Measurements from ENCODE around the gene CCL21. TPM values are rescaled to one million over a fixed set of nuclear protein-coding genes. Genes with fewer than 3 reads are reported as not detected.

CCL21 gene
- polyA plus RNA-seq, 3 donors: not detected

DNA sequence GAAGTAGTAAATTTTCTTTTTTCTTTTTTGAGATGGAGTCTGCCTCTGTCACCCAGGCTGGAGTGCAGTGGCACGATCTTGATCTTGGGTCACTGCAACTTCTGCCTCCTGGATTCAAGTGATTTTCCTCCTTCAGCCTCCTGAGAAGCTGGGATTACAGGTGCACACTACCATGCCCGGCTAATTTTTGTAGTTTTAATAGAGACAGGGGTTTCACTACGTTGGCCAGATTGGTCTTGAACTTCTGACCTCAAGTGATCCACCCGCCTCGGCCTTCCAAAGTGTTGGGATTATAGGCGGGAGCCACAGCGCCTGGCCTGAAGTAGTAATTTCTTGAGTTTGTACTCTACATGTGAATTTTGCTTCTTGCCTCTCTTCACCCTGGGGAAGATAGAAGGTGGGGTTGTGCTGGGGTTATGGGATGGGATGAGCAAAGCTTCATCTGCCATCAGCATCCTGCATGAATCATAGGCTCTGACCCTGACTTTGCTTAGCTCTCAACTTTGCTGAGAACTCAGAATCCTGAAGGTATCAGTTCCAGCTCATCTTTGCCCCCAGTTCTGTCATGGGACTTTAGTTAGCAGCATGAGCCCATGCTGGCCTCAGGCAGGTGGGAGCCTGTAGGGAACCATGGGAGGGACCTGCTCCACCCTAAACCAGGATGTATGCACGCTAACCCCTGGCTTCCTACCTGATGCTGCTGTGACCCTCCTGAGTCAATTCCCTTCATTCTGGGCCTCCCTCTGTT is 9.3 kb upstream of the CCL21 start:
- Histone ChIP-seq H3K4me1 (ENCODE audit: control insufficient read depth in 1 of 2, insufficient read depth in 2 of 2, low read length in 2 of 2) (no peaks in the 10 kb centered on the region), H3K27me3 (ENCODE audit: control insufficient read depth in 2 of 2, insufficient read depth in 2 of 2, low read length in 2 of 2) (no peaks in the 10 kb centered on the region), H3K27ac (ENCODE audit: low read depth in 1 of 2, low read length in 2 of 2) (no peak overlapping the region), H2AFZ (ENCODE audit: insufficient read depth, low read depth, low read length, poor library complexity, severe bottlenecking) (no peak overlapping the region), H3K9ac (ENCODE audit: insufficient read depth, low read length, poor library complexity, severe bottlenecking) (no peak overlapping the region), H3K9me3 (replicated peaks in 1 of 2; ENCODE audit: control insufficient read depth in 1 of 2, insufficient read depth in 1 of 2, low read length in 2 of 2) (no peaks in the 10 kb centered on the region), H3K79me2 (ENCODE audit: insufficient read depth, low read length) (no peaks in the 10 kb centered on the region), H3K4me2 (replicated peaks; ENCODE audit: extremely low read depth, low read length, poor library complexity, severe bottlenecking) (no peak overlapping the region), H4K20me1 (ENCODE audit: insufficient read depth, low read length) (no peaks in the 10 kb centered on the region), H3K36me3 (replicated peaks in 1 of 2; ENCODE audit: control insufficient read depth in 1 of 2, insufficient read depth in 2 of 2, low read length in 2 of 2) (no peaks in the 10 kb centered on the region), H3K4me3 (replicated peaks in 1 of 3; ENCODE audit: low read depth in 2 of 3, low read length in 3 of 3) (no peak overlapping the region)
- H3K27me3 Mint-ChIP-seq (ENCODE audit: low read depth in 3 of 3): peaks cover 4 to 14% (median 12%) of the 10 kb centered on the region in 3 donors
- no peak overlapping the region for H3K27ac Mint-ChIP-seq
- 90% methylated on average over 6 of the region's 8 CpGs for WGBS (ENCODE audit: insufficient coverage)
- intact Hi-C loops (cut with micrococcal nuclease): no loop called here
- H3K4me3 Mint-ChIP-seq: no peak overlapping the region
- no peak for DNase-seq
- no peaks in the 10 kb centered on the region for H3K4me1 Mint-ChIP-seq
- TF ChIP-seq, protein P1, sequence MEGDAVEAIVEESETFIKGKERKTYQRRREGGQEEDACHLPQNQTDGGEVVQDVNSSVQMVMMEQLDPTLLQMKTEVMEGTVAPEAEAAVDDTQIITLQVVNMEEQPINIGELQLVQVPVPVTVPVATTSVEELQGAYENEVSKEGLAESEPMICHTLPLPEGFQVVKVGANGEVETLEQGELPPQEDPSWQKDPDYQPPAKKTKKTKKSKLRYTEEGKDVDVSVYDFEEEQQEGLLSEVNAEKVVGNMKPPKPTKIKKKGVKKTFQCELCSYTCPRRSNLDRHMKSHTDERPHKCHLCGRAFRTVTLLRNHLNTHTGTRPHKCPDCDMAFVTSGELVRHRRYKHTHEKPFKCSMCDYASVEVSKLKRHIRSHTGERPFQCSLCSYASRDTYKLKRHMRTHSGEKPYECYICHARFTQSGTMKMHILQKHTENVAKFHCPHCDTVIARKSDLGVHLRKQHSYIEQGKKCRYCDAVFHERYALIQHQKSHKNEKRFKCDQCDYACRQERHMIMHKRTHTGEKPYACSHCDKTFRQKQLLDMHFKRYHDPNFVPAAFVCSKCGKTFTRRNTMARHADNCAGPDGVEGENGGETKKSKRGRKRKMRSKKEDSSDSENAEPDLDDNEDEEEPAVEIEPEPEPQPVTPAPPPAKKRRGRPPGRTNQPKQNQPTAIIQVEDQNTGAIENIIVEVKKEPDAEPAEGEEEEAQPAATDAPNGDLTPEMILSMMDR (IDR thresholded peaks at IDR 0.05): no peak
- no peaks in the 10 kb centered on the region for H3K36me3 Mint-ChIP-seq
- H3K9me3 Mint-ChIP-seq: no peaks in the 10 kb centered on the region

DNA sequence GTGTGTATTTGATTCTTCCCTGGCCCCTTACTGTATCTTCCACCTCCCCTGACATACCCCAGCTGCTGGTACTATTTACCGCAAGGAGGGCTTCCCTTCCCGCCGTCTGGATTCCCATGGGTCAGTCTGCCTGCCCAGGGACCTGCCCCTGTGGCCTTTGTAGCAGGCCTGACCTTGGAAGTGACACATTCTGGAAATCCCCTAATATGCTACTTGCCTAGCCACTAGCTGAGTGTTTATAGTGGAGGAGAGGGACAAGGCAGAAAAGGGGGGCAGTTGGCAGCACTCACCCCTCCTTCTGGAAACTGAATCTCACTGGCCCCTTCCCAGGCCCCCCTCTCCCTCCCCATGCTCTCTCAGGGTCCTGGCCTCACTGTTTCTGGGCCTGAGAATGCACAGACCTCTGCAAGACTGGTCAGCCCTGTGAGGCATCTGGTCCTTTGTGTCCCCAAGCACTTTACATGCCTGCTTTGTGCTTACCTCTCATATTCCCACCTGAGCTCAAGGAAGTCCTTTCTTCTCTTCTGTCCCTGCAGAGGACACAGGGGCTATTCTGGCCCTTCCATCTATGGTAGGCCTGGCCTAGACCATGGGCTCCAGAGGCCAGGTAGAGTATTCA is 8.2 kb upstream of the CCL21 start:
- H3K9me3 ChIP-seq (replicated peaks in 1 of 2; ENCODE audit: control insufficient read depth in 1 of 2, insufficient read depth in 1 of 2, low read length in 2 of 2): no peaks in the 10 kb centered on the region
- H4K20me1 ChIP-seq (ENCODE audit: insufficient read depth, low read length): no peaks in the 10 kb centered on the region
- TF ChIP-seq, protein P1 (IDR thresholded peaks at IDR 0.05): no peak
- Mint-ChIP-seq H3K4me3 (no peak overlapping the region), H3K4me1 (no peaks in the 10 kb centered on the region), H3K27ac (no peak overlapping the region), H3K36me3 (no peaks in the 10 kb centered on the region), H3K9me3 (no peaks in the 10 kb centered on the region), H3K27me3 (ENCODE audit: low read depth in 3 of 3) (peaks cover 8 to 21% (median 18%) of the 10 kb centered on the region in 3 donors)
- no peak overlapping the region for H3K4me3 ChIP-seq (replicated peaks in 1 of 3; ENCODE audit: low read depth in 2 of 3, low read length in 3 of 3)
- WGBS (ENCODE audit: insufficient coverage): no CpG with 5 or more reads among the region's 3 CpGs
- intact Hi-C loops (cut with micrococcal nuclease): no loop called here
- peak in 1 of 3 donors; percentile 15 for DNase-seq
- no peaks in the 10 kb centered on the region for H3K36me3 ChIP-seq (replicated peaks in 1 of 2; ENCODE audit: control insufficient read depth in 1 of 2, insufficient read depth in 2 of 2, low read length in 2 of 2)
- H3K4me1 ChIP-seq (ENCODE audit: control insufficient read depth in 1 of 2, insufficient read depth in 2 of 2, low read length in 2 of 2): no peaks in the 10 kb centered on the region
- no peak overlapping the region for H3K27ac ChIP-seq (ENCODE audit: low read depth in 1 of 2, low read length in 2 of 2)
- no peaks in the 10 kb centered on the region for H3K79me2 ChIP-seq (ENCODE audit: insufficient read depth, low read length)
- H3K27me3 ChIP-seq (ENCODE audit: control insufficient read depth in 2 of 2, insufficient read depth in 2 of 2, low read length in 2 of 2): peaks cover 2 to 6% of the 10 kb centered on the region in 2 donors
- H3K4me2 ChIP-seq (replicated peaks; ENCODE audit: extremely low read depth, low read length, poor library complexity, severe bottlenecking): no peak overlapping the region
- H3K9ac ChIP-seq (ENCODE audit: insufficient read depth, low read length, poor library complexity, severe bottlenecking): no peak overlapping the region
- H2AFZ ChIP-seq (ENCODE audit: insufficient read depth, low read depth, low read length, poor library complexity, severe bottlenecking): no peak overlapping the region

All from CD14-positive monocyte (primary cell).